NCI-H69 (cell line): ENCODE measurements around the gene SELENOM.

ENCODE experiments used
- DNase-seq: peaks from one replicate; lab custom pipeline; 2025; lab: John Stamatoyannopoulos, UW

SELENOM gene

GRCh38 chr22:31107178-31107893 is at the start of gene SELENOM:
SELENOM (minus strand) TSS chr22:31107568; CDS start chr22:31107505, 63 bp downstream.
- peak; percentile 99 for DNase-seq

- DNase-seq: no peak
Observed at GRCh38 chr22:31155422-31155821, 48.1 kb upstream of the SELENOM start.

GRCh38 chr22:31154975-31155374 is 47.6 kb upstream of the SELENOM start:
- no peak for DNase-seq

GRCh38 chr22:31153357-31153756 is 46.0 kb upstream of the SELENOM start:
- DNase-seq: no peak

- DNase-seq: no peak
Observed at GRCh38 chr22:31151872-31152271, 44.5 kb upstream of the SELENOM start.

GRCh38 chr22:31150615-31151014 is 43.2 kb upstream of the SELENOM start:
- no peak for DNase-seq

GRCh38 chr22:31148953-31149627 is 41.7 kb upstream of the SELENOM start:
- peak; percentile 85 for DNase-seq

GRCh38 chr22:31148488-31148887 is 41.1 kb upstream of the SELENOM start:
- DNase-seq: no peak

- peak; percentile 22 for DNase-seq
Observed at GRCh38 chr22:31144223-31144622, 36.9 kb upstream of the SELENOM start.

GRCh38 chr22:31143537-31143936 is 36.2 kb upstream of the SELENOM start:
- DNase-seq: peak; percentile 23

- no peak for DNase-seq
Observed at GRCh38 chr22:31143038-31143437, 35.7 kb upstream of the SELENOM start.

GRCh38 chr22:31142285-31142684 is 34.9 kb upstream of the SELENOM start:
- DNase-seq: no peak

GRCh38 chr22:31141551-31141950 is 34.2 kb upstream of the SELENOM start:
- no peak for DNase-seq

GRCh38 chr22:31140746-31141145 is 33.4 kb upstream of the SELENOM start:
- no peak for DNase-seq

GRCh38 chr22:31139866-31140716 is 32.7 kb upstream of the SELENOM start, which contains the start of gene PLA2G3:
PLA2G3 (minus strand) TSS chr22:31140508; CDS start chr22:31140354, 154 bp downstream.
- peak; percentile 96 for DNase-seq

GRCh38 chr22:31139066-31139465 is 31.7 kb upstream of the SELENOM start:
- DNase-seq: no peak

GRCh38 chr22:31138126-31138525 is 30.8 kb upstream of the SELENOM start:
- no peak for DNase-seq

- no peak for DNase-seq
Observed at GRCh38 chr22:31137721-31138120, 30.4 kb upstream of the SELENOM start.

GRCh38 chr22:31136711-31137110 is 29.3 kb upstream of the SELENOM start:
- no peak for DNase-seq

- no peak for DNase-seq
Observed at GRCh38 chr22:31136155-31136554, 28.8 kb upstream of the SELENOM start.

GRCh38 chr22:31135706-31136105 is 28.3 kb upstream of the SELENOM start:
- no peak for DNase-seq

- no peak for DNase-seq
Observed at GRCh38 chr22:31134688-31135087, 27.3 kb upstream of the SELENOM start.

GRCh38 chr22:31133911-31134310 is 26.5 kb upstream of the SELENOM start:
- DNase-seq: no peak
